SHP77 (cell line): ENCODE results near the gene PPP1R18.
"Not testable (repeated sequence)": the region's sequence is repeated elsewhere in the genome, so short reads cannot be mapped to it uniquely, and the experiment has no call there.

ENCODE experiments used
- DNase-seq, 2 experiments: peaks; one replicate each; lab custom pipeline; 2025; lab: John Stamatoyannopoulos, UW

PPP1R18 gene

GRCh38 chr6:30666300-30666699 is 20.1 kb downstream of the PPP1R18 start:
- not testable (repeated sequence) for DNase-seq

- no peak for DNase-seq
Observed at GRCh38 chr6:30664994-30665767, 21.3 kb downstream of the PPP1R18 start.

- DNase-seq: not testable (repeated sequence)
Observed at GRCh38 chr6:30657922-30658321, 28.5 kb downstream of the PPP1R18 start.

GRCh38 chr6:30657454-30657853 is 29.0 kb downstream of the PPP1R18 start:
- no peak for DNase-seq

GRCh38 chr6:30656513-30656912 is 29.9 kb downstream of the PPP1R18 start:
- no peak for DNase-seq

GRCh38 chr6:30655743-30656094 is 30.7 kb downstream of the PPP1R18 start:
- no peak for DNase-seq

GRCh38 chr6:30654798-30655742 is 31.4 kb downstream of the PPP1R18 start:
- DNase-seq: no peak

GRCh38 chr6:30651143-30651542 is 35.3 kb downstream of the PPP1R18 start:
- no peak for DNase-seq

GRCh38 chr6:30647242-30648116 is 39.0 kb downstream of the PPP1R18 start:
- DNase-seq: peak; percentile 57 to 88

GRCh38 chr6:30646450-30647241 is 39.8 kb downstream of the PPP1R18 start, which contains the start of gene C6orf136:
Gene C6orf136 (plus strand): TSS chr6:30647133. CDS start chr6:30647232, 99 bp downstream.
- peak; percentile 80 to 94 for DNase-seq

- no peak for DNase-seq
Observed at GRCh38 chr6:30645989-30646388, 40.5 kb downstream of the PPP1R18 start.

- DNase-seq: no peak
Observed at GRCh38 chr6:30644769-30645168, 41.7 kb downstream of the PPP1R18 start.

GRCh38 chr6:30643656-30644055 is 42.8 kb downstream of the PPP1R18 start:
- no peak for DNase-seq

- no peak for DNase-seq
Observed at GRCh38 chr6:30641048-30641447, 45.4 kb downstream of the PPP1R18 start.

GRCh38 chr6:30640481-30640880 is 46.0 kb downstream of the PPP1R18 start:
- no peak for DNase-seq

- no peak for DNase-seq
Observed at GRCh38 chr6:30635834-30636233, 50.6 kb downstream of the PPP1R18 start.

GRCh38 chr6:30626484-30627366 is 59.7 kb downstream of the PPP1R18 start, which contains the start of gene ATAT1:
Gene ATAT1 (plus strand): TSS chr6:30626874.
- DNase-seq: peak; percentile 64 to 82
